ENCODE measurements around the gene LARP1B.
"Not testable (repeated sequence)": the region's sequence is repeated elsewhere in the genome, so short reads cannot be mapped to it uniquely, and the experiment has no call there.

LARP1B gene

DNA sequence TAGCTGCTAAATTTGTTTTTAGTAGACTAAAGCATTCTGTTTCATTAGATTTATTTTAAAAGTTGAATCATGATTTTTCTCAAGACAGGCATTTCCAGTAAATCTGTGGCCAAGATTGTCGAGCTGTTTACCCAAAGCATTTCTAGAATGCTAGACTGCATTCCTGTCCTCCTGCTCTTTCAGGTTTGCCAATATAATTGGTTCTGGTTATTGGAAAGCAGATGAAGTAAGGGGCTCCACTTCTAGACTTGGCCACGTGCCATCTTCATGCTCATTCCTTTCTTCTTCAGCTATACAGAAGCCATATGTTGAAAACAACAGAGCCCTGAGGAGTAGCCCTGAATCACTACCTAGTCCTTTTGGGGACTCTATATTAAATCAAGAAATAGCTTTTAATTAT, 164.0 kb downstream of the LARP1B start:
- no peak for DNase-seq (ENCODE audit: low read depth in 2 of 2)

DNA sequence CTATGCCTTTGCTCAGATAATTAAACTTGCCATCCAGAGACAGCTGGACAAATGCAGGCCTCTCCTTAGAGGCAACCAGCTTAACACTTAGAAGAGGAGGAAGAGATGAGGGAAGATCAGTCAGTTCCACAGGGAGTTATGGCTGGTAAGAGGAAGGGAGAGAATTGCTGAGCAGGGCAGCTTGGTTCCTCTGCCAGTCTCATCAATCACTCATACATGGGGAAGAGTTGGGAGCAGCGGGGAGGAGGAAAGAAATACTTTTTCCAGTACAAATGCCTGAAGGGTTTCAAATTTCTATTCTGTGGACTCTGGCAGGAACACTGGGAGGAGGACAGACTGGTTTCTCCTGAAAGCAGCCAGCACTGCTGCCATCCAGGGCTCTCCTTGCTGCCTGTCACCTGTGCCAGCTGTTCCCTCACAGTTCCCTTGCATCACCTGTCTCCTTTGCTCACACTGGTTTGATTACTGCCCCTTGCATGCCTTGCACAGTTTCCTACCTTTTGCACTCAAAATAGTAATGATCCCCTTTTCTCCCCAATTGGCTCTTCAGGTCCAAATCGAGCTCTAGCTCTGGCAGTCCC, 167.0 kb downstream of the LARP1B start:
- no peak for DNase-seq (ENCODE audit: low read depth in 2 of 2)

DNA sequence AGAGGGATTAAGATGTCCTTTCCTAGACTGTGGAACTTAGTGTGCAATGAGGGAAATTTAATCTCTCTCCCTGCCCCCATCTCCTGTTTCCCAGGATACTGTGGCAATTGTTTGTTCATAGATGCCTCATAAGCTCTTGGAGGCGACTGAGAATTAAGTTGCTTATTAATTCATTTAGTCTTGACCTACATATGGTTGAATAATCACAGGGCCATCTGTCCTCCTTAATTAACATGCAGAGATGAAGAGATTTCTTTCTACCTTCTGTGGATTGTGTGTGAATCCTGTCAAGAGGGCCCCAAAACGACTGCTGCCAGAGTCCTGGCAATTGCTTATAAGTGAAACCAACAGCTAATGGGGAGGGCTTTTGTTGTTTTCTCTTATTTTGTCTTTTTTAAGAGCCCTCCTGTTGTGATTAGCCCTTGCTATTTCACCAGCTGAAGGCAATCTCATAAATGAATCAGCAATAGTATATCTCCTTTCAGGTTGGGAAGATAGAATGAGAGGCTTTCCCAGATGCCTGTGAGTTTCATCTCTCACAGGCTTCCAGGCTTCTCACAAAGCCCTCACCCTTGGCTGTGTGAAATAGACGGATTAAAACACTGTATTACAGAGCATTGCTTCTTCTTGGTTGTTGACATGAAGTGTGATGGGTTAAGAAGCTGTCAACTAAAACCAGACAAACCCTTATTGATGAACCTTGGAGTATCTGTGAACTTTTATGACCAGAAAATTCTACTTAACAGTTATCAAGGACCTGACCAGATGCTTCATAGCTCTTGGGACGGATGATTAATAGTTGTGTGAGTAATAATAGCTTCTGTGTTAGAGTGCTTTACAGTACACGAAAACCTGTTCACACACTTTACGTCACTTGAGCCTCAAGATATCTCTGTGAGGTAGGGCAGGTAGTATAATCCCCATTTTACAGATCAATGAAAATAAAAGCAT, 168.0 kb downstream of the LARP1B start:
- no peak for DNase-seq (ENCODE audit: low read depth in 2 of 2)

DNA sequence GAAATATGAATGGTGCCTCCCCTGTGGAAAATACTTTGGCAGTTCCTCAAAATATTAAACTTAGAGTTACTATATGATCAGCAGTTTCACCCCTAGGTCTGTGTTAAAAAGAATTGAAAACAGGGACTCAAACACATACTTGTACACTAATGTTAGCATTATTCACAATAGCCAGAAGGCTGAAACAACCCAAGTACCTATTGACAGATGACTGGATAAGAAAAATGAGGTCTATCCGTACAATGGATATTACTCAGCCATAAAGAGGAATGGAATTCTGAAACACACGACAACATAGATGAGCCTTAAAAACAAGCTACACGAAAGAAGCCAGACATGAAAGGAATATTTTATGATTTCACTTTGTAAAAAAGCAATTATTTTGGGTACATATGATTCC, 171.6 kb downstream of the LARP1B start:
- no peak for DNase-seq (ENCODE audit: low read depth in 2 of 2)

DNA sequence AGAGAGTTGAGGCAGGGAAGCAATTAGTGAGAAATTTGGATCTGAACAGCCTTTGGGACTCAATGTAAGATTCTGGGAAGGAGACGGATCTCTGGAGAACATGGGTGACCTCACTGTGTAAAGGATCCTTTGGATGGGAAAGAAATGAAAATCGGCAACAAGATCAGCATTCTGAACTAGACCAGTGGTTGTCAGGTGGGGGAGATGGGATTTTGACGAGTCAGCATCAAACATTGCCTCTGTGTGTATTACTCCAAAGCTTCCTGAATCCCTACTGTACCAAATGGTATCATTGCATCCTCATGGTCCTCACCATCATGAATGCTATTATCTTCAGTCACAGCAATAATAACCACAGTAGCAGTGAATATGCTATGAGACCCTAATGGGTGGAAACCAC, 173.7 kb downstream of the LARP1B start:
- DNase-seq (ENCODE audit: low read depth in 2 of 2), result no peak

DNA sequence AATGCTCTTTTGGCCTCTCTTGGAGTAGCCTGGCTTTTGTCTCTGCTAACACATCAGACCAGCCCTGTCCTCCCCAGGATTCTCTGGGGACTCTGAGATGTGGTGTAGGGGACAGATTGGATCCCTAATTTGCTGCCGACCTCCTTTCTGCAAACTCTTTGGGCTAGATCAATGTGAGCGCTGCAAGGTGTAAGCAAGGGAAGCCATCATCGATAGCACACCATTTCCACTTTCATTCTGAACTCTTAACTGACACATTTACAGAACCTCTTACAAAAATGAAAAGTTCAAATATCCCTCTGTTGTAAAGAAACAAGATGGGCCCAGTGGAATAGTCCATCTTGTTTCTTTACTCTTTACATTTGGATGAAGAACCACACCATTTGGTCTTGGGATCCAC, 179.9 kb downstream of the LARP1B start:
- DNase-seq (ENCODE audit: low read depth in 2 of 2), result no peak

DNA sequence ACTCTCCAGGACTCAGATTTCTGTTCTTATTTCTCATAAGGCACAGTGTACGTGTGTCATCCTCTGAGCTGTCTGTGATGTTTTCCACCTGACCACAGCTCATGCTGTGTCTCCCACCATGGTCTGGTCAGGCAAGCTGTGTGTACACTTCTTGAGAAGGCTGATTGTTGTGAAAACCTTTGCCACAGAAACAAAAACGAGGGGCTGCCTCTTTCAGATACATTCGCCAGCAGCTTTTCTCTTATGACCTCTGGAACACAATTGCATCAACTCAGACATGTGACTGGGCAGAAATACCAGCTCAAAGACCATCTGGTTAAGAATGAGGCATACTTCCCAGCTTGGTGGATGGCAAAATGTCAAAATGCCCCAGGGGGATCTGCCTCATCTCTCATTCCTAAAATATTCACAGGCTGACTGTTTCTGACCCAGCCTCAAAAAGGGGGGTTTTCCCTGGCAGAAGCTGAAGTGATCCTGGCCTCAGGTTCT, 180.4 kb downstream of the LARP1B start:
- no peak for DNase-seq (ENCODE audit: low read depth in 2 of 2)

DNA sequence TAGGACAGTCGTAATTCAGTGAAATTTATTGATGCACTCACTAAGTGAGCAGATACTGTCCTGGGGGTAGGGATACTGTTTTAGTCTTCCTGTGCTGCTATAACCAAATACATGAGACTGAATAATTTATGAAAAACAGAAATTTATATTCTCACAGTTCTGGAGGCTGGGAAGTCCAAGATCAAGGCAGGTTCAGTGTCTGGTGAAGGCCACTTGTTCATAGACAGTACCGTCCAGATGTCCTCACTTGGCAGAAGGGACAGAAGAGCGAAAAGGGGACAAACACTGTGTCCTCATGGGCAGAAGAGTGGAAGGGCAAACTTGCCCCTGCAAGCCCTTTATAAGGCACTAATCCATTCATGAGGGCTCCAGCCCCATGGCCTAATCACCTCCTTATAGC, 180.9 kb downstream of the LARP1B start:
- no peak for DNase-seq (ENCODE audit: low read depth in 2 of 2)

DNA sequence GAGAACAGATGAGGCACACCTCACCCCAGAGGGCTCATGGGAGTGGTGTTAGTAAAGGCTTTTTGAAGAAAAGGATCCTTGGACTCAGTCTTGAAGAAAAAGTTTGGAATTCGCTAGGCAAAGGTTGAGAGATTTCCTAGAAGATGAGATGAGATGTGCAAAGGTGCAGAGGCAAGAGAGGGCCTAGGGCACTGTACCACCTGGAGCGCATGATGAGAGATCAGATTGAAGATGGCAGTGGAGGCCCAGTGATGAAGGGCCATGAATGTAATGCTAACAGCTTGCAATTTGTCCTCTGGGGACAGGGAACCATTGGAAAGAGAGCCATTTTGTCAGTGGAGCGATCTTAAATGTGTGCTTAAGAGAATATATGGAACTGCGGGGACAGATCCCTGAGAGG, 181.5 kb downstream of the LARP1B start:
- no peak for DNase-seq (ENCODE audit: low read depth in 2 of 2)

DNA sequence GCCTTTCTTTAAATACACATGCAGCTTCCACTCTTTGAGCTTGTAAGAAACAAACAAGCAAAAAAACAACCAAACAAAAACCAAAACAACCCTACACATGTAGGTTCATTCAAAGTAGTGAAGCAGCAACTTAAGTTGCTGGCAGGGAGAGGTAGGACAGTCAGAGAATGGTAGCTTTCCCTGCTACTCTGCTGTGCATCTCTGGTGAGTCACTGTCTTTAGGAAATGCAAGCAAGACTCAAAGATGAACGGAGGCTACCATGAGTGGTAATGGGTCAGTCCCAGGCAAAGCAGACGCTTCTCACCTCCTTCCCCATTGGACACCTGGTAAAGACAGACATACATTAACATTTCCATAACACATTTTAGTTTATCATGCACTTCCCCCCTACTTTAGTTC, 183.3 kb downstream of the LARP1B start:
- no peak for DNase-seq (ENCODE audit: low read depth in 2 of 2)

DNA sequence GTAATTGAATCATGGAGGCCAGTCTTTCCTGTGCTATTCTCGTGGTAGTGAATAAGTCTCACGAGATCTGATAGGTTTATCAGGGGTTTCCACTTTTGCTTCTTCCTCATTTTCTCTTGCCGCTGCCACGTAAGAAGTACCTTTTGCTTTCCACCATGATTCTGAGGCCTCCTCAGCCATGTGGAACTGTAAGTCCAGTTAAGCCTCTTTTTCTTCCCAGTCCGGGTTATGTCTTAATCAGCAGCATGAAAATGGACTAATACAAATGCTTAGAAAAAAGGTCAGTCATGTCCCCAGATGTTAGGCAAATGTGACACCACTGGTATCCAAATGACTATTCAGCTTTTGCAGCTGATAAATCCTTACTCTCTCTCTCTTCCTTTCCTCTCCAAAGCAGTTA, 184.3 kb downstream of the LARP1B start:
- not testable (repeated sequence) for DNase-seq (ENCODE audit: low read depth in 2 of 2)

DNA sequence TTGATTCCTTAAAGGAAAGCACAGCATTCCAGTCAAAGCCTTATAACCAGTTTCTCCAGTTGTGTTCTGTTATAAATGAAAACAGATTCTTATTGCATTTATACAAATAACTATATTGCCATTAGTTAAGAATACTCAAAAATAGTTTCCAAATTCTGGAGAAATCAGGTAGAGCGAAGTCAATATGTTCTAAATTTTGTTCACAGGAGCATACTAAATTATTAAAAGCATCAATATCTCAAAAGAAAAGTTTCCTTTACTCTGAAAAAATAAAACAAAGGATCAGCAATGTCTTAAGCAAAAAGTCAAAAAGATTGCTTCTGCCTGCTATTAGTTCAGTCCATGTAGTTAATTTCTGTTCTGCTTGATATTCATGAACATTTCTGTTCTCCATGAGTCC, 186.8 kb downstream of the LARP1B start:
- DNase-seq (ENCODE audit: low read depth in 2 of 2), result no peak

DNA sequence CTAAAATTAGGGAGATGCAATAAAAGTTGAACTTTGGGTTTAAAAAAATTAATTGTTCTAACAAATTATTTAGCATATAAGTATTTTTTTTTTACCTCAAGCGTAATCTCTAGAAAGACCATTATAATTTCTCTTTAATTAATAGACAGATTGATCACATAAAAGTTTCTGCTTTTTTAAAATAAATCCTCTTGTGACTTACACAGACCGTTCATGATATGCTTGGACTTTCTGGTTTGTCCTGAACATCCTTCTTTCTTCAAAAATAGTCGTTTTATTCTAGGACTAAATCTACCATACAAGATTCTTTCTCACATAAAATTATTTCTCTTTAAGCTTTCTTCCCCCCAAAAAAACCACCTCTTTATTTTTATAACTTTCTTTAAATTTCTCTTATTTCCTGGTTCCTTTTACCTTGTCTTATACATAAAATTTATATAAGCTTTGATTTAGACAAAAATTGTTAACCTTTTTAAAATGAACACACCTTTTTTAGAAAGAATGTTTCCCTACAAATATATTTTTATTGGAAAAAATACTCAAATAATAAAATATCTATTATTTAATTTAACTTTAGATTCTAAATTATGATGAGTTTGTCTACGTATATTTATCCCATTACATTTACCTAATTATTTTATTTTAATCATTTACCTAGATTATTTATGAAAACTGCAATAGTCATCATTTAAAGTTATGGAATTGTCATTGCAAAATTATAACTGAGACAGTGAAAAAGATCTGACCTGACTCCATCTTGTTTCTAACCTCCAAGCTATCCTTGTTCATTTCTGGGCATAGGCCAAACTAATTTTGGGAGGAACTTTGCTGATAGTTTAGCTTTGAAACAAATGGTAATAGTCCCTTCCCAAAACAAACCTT, 188.9 kb downstream of the LARP1B start:
- no peak for DNase-seq (ENCODE audit: low read depth in 2 of 2)

DNA sequence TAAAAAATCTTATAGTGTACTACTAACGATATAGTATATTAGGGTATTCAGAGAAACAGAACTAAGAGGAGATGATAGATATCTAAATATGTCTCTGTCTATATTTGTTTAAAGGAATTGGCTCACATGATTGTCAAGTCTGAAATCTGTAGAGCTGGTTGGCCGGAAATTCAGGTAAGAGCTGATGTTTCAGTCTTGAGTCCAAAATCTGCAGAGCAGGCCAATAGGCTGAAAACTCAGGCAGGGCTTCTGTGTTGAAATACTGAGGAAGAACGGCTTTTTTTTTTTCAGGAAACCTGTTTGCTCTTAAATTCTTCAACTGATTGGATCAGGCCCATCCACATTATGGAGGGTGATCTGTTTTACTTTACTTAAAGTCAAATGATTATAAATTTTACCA, 194.8 kb downstream of the LARP1B start:
- DNase-seq (ENCODE audit: low read depth in 2 of 2), result no peak

DNA sequence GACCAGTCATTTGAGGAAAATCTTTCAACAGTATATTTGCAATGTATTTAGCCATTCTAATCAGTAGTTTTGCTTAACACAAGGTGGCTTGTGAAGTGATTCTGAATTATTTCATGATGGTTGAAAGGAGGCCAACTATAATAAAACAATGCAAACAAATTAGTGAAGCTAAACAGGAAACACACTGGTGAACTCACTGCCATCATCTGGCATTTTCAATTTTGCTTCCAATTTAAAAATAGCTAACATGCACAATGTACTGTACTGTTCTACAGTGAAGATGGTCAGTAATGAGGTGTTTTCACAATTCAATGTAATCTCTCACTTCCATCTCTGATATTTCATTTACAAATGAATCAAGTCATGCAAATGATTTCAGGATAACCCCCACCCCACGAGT, 195.4 kb downstream of the LARP1B start:
- no peak for DNase-seq (ENCODE audit: low read depth in 2 of 2)

DNA sequence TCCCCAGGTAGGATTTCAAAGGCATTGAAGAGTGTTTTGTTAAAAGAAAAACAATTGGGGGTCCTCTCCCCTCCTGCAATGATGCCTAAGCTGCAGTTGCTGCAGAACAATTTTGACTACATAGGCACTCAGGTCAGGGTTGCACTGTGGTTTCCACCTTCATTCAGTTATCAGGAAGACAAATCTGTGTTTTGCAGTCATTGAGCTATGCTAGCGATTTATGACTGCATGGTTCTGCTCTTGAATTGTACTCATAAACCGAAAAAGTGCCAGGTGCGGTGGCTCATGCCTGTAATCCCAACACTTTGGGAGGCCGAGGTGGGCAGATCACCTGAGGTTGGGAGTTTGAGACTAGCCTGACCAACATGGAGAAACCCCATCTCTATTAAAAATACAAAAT, 197.1 kb downstream of the LARP1B start:
- not testable (repeated sequence) for DNase-seq (ENCODE audit: low read depth in 2 of 2)

DNA sequence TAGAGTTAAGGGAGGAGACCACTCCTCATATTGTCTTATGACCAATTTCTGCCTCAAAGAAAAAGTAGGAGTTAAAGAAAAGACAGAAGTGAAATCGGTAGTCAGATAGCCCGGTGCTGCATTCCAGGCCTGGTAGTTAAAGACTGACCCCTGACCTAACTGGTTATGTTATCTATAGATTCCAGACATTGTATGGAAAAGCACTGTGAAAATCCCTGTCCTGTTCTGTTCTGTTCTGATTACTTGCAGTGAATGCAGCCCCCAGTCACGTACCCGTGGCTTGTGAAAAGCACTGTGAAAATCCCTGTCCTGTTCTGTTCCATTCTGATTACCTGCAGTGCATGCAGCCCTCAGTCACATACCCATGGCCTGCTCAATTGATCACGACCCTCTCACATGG, 198.8 kb downstream of the LARP1B start:
- not testable (repeated sequence) for DNase-seq (ENCODE audit: low read depth in 2 of 2)

Data from stimulated activated CD4-positive, alpha-beta T cell treated with anti-CD3 and anti-CD28 coated beads, Interleukin-4, amount 100 ng/mL, for 48 hours (primary cell).